ENCODE data around the gene SRP68. TPM values are rescaled to one million over a fixed set of nuclear protein-coding genes. Genes with fewer than 3 reads are reported as not detected.

SRP68 gene
- total RNA-seq (2022) (105 and 113 TPM in 2 replicates), Bru-seq, nascent RNA (percentile 83 among the genes with signal in this experiment), BruChase-seq, experiment 1, labeled RNA remaining after a 2-hour chase (percentile 86 among the genes with signal in this experiment), BruChase-seq, experiment 2, labeled RNA remaining after a 6-hour chase (percentile 90 among the genes with signal in this experiment)
- long read RNA-seq, transcript SRP68-201 (16 exons, 2,649 nt), result major isoform, 238 of 259 reads
- long read RNA-seq, partial matches to known transcripts, result 5 of 259 reads
- long read RNA-seq, other reads (novel, unspliced or antisense), result 13 of 259 reads

GRCh38 chr17:76072148-76072858, at the start of gene SRP68:
SRP68 (minus strand) TSS chr17:76072517; CDS start chr17:76072491, 26 bp downstream.
- Histone ChIP-seq H3K36me3 (ENCODE audit: control insufficient read depth, insufficient read depth, low read length) (no peaks in the 10 kb centered on the region), H3K9me3 (no peaks in the 10 kb centered on the region), H3K4me3 (ENCODE audit: low read depth, low read length) (peak within 1 kb of the TSS; percentile 83), H3K27me3 (replicated peaks; ENCODE audit: control insufficient read depth, insufficient read depth, low read length) (no peaks in the 10 kb centered on the region; the same call in none of the 2 replicates), H3K4me1 (0 out of 2 replicates have a peak, but pooled peaks cover 5% of the 10 kb centered on the region)
- ChIA-PET CTCF (interaction anchor here (0.6 to 1.0 kb wide), 3 partner anchors 35 to 82 kb away, joined by 3 to 4 read pairs (median 3); no protein-coding TSS in a partner anchor), POLR2A (interaction anchor here (0.5 to 1.0 kb wide), 9 partner anchors 13 to 312 kb away, joined by 3 to 8 read pairs (median 3); partner anchors contain the start of gene PRPSAP1)
- TF ChIP-seq CTCF (IDR thresholded peaks at IDR 0.05; ENCODE audit: insufficient read depth in 1 of 2, low read depth in 1 of 2, low read length in 1 of 2, severe bottlenecking in 1 of 2, unreplicated experiment in 1 of 2), result no peak
- no TSS peak for BruUV-seq (replicated peaks)
- Mint-ChIP-seq H3K9me3 (ENCODE audit: unreplicated experiment) (no peaks in the 10 kb centered on the region), H3K4me3 (ENCODE audit: unreplicated experiment) (peak within 1 kb of the TSS; percentile 97), H3K27ac (ENCODE audit: unreplicated experiment) (peak within 1 kb of the TSS; percentile 91), H3K36me3 (ENCODE audit: insufficient read depth, unreplicated experiment) (peaks cover 42% of the 10 kb centered on the region), H3K4me1 (ENCODE audit: low read depth, unreplicated experiment) (peaks cover 9% of the 10 kb centered on the region), H3K27me3 (ENCODE audit: insufficient read depth, unreplicated experiment) (peaks cover 12% of the 10 kb centered on the region)
- intact Hi-C loops (cut with micrococcal nuclease; ENCODE audit: unreplicated experiment), result loop anchor here (1.0 kb wide), 1 partner anchor 66 kb away; no protein-coding TSS in a partner anchor
- peak; percentile 96 to 97 for DNase-seq

GRCh38 chr17:76121932-76122430, 49.7 kb upstream of the SRP68 start:
- peaks cover 7% of the 10 kb centered on the region for H3K4me1 ChIP-seq
- H3K9me3 ChIP-seq, result no peaks in the 10 kb centered on the region
- Mint-ChIP-seq H3K4me3 (ENCODE audit: unreplicated experiment) (no peak overlapping the region), H3K4me1 (ENCODE audit: low read depth, unreplicated experiment) (peaks cover 33% of the 10 kb centered on the region), H3K9me3 (ENCODE audit: unreplicated experiment) (no peaks in the 10 kb centered on the region), H3K27me3 (ENCODE audit: insufficient read depth, unreplicated experiment) (no peaks in the 10 kb centered on the region), H3K36me3 (ENCODE audit: insufficient read depth, unreplicated experiment) (no peaks in the 10 kb centered on the region), H3K27ac (ENCODE audit: unreplicated experiment) (peak overlapping the region; percentile 14)
- H3K27me3 ChIP-seq (replicated peaks; ENCODE audit: control insufficient read depth, insufficient read depth, low read length), result no peaks in the 10 kb centered on the region
- ChIA-PET POLR2A (no interaction called here), CTCF (interaction anchor here (0.7 to 4.9 kb wide), 6 partner anchors 11 to 61 kb away, joined by 3 to 41 read pairs (median 7); no protein-coding TSS in a partner anchor)
- DNase-seq, result no peak
- no peak overlapping the region for H3K4me3 ChIP-seq (ENCODE audit: low read depth, low read length)
- no peak for TF ChIP-seq CTCF (IDR thresholded peaks at IDR 0.05; ENCODE audit: insufficient read depth in 1 of 2, low read depth in 1 of 2, low read length in 1 of 2, severe bottlenecking in 1 of 2, unreplicated experiment in 1 of 2)
- H3K36me3 ChIP-seq (ENCODE audit: control insufficient read depth, insufficient read depth, low read length), result no peaks in the 10 kb centered on the region
- intact Hi-C loops (cut with micrococcal nuclease; ENCODE audit: unreplicated experiment), result no loop called here
- BruUV-seq (replicated peaks), result no TSS peak

- Histone ChIP-seq H3K4me1 (peaks cover 7% of the 10 kb centered on the region), H3K36me3 (ENCODE audit: control insufficient read depth, insufficient read depth, low read length) (no peaks in the 10 kb centered on the region), H3K27me3 (replicated peaks; ENCODE audit: control insufficient read depth, insufficient read depth, low read length) (no peaks in the 10 kb centered on the region), H3K9me3 (no peaks in the 10 kb centered on the region), H3K4me3 (ENCODE audit: low read depth, low read length) (no peak overlapping the region)
- Mint-ChIP-seq H3K9me3 (ENCODE audit: unreplicated experiment) (no peaks in the 10 kb centered on the region), H3K27me3 (ENCODE audit: insufficient read depth, unreplicated experiment) (no peaks in the 10 kb centered on the region), H3K27ac (ENCODE audit: unreplicated experiment) (no peak overlapping the region), H3K4me1 (ENCODE audit: low read depth, unreplicated experiment) (peaks cover 29% of the 10 kb centered on the region), H3K4me3 (ENCODE audit: unreplicated experiment) (no peak overlapping the region), H3K36me3 (ENCODE audit: insufficient read depth, unreplicated experiment) (no peaks in the 10 kb centered on the region)
- intact Hi-C loops (cut with micrococcal nuclease; ENCODE audit: unreplicated experiment), result no loop called here
- no peak for DNase-seq
- BruUV-seq (replicated peaks), result no TSS peak
- TF ChIP-seq CTCF (IDR thresholded peaks at IDR 0.05; ENCODE audit: insufficient read depth in 1 of 2, low read depth in 1 of 2, low read length in 1 of 2, severe bottlenecking in 1 of 2, unreplicated experiment in 1 of 2), result no peak
- POLR2A ChIA-PET, result no interaction called here
- CTCF ChIA-PET, result interaction anchor here (1.2 to 4.9 kb wide), 4 partner anchors 12 to 159 kb away, joined by 4 to 41 read pairs (median 10); no protein-coding TSS in a partner anchor
These were observed 48.3 kb upstream of the SRP68 start for GRCh38 chr17:76120658-76121008.
